Adipocyte (in vitro differentiated cells): Measurements from ENCODE around the gene ILDR2.

ENCODE experiments used
- DNase-seq: peaks from one replicate; pipeline ENCODE4 v3.0.0-alpha.2; 2015; ENCODE audit warnings: low read depth
- H3K27me3 ChIP-seq: replicated peaks from 2 replicates; pipeline ENCODE4 v1.7.0; 2013; ENCODE audit warnings: mild to moderate bottlenecking, low read length, moderate library complexity; ENCODE audit not compliant: control insufficient read depth, insufficient read depth
- H3K36me3 ChIP-seq: 2 replicates; pipeline ENCODE4 v1.7.0; 2013; ENCODE audit warnings: low read length, mild to moderate bottlenecking, moderate library complexity; ENCODE audit not compliant: control insufficient read depth, insufficient read depth, severe bottlenecking
- H3K4me1 ChIP-seq: 2 replicates; pipeline ENCODE4 v1.7.0; 2013; ENCODE audit warnings: mild to moderate bottlenecking, low read length, moderate library complexity; ENCODE audit not compliant: control insufficient read depth, insufficient read depth
- H3K4me3 ChIP-seq: 2 replicates; pipeline ENCODE4 v1.7.0; 2013; ENCODE audit warnings: mild to moderate bottlenecking, low read length, moderate library complexity
- H3K9ac ChIP-seq: 2 replicates; pipeline ENCODE4 v1.7.0; 2013; ENCODE audit warnings: mild to moderate bottlenecking, low read length, moderate library complexity
- H3K9me3 ChIP-seq: 2 replicates; pipeline ENCODE4 v1.7.0; 2013; ENCODE audit warnings: mild to moderate bottlenecking, low read length, moderate library complexity; ENCODE audit not compliant: control insufficient read depth

Gene ILDR2

GRCh38 chr1:166859597-166859996 is 115.7 kb downstream of the ILDR2 start:
- Histone ChIP-seq H3K4me3 (no peak overlapping the region), H3K27me3 (no peaks in the 10 kb centered on the region)
- no peak for DNase-seq

GRCh38 chr1:166858726-166859419 is 116.5 kb downstream of the ILDR2 start:
- peaks cover 70% of the 10 kb centered on the region for H3K36me3 ChIP-seq
- H3K9me3 ChIP-seq = no peaks in the 10 kb centered on the region
- H3K4me3 ChIP-seq = no peak overlapping the region
- no peak overlapping the region for H3K9ac ChIP-seq
- no peak for DNase-seq
- no peaks in the 10 kb centered on the region for H3K4me1 ChIP-seq
- H3K27me3 ChIP-seq = no peaks in the 10 kb centered on the region

More at GRCh38 chr1:166859597-166859996, 115.7 kb downstream of the ILDR2 start:
- Histone ChIP-seq H3K9ac (no peak overlapping the region), H3K4me1 (no peaks in the 10 kb centered on the region), H3K36me3 (peaks cover 68% of the 10 kb centered on the region), H3K9me3 (no peaks in the 10 kb centered on the region)
